ENCODE data around the gene VPS16.
"Not testable (repeated sequence)": the region's sequence is repeated elsewhere in the genome, so short reads cannot be mapped to it uniquely, and the experiment has no call there.

The VPS16 gene

GRCh38 chr20:2807929-2808328, 32.6 kb upstream of the VPS16 start:
- DNase-seq: not testable (repeated sequence)

DNA sequence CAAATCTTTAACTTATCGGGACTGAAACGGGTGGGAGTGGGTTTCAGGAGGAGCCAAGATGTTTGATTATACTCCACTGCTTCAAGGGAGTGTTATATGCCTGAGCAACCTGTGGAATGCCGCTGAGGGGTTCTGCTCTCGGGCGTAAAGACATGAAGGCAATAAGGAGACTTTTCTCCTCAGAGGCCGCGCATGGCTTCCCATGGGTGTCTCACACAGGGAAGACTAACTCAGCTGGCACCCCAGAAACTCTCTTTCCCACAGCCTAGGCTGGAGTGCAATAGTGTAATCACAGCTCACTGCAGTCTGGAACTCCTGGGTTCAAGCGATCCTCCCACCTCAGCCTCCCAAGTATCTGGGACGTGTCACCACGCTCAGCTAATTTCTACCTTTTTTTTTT, 30.9 kb upstream of the VPS16 start:
- no peak for DNase-seq

- no peak for DNase-seq
These were observed 28.4 kb upstream of the VPS16 start for GRCh38 chr20:2812189-2812588.

DNA sequence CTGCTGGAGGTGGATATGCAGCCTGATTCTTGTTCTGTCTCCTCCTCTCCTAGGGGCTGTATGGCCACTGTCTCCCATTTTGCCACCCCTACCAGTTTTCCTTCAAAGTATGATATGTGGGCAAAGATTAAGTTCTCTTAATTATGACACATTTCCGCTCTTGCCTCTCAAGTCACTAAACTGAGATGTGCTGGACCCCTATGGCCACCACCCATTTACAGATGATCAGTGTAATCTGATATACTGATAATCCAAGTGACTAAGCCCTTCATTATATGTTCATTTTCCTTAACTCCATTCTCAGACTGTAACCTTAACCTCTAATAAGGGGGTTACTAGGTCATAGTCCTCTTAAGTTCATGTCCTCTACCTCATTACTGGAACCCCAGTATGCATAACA, 26.5 kb upstream of the VPS16 start:
- DNase-seq: no peak

DNA sequence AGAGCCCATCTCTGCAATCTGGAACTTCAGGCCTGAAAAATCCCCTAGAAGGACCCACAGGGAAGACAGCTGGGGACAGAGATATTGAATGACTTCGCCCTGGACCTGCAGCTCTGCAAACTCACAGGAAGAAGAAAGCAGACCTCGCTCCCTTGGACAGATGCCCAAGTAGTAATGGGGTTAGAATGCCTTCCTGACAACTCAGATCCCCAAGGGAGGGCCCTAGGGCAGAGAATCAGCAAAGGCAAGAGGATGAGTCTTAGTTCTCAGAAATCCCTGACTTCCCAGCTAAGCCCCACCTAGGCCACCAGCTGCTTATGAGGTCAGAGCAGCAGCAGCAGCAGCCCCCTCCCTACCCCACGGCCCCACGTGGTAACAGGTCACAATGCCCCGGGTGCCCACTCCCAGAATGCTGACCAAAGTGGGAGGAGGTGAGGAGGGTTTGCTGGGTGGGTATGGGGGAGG, 25.9 kb upstream of the VPS16 start, which contains the start of gene C20orf141:
Gene C20orf141 (plus strand): TSS at position 401 of the 465 bp plus-strand sequence. CDS start 198 bp downstream, outside the sequence.
- DNase-seq: no peak

DNA sequence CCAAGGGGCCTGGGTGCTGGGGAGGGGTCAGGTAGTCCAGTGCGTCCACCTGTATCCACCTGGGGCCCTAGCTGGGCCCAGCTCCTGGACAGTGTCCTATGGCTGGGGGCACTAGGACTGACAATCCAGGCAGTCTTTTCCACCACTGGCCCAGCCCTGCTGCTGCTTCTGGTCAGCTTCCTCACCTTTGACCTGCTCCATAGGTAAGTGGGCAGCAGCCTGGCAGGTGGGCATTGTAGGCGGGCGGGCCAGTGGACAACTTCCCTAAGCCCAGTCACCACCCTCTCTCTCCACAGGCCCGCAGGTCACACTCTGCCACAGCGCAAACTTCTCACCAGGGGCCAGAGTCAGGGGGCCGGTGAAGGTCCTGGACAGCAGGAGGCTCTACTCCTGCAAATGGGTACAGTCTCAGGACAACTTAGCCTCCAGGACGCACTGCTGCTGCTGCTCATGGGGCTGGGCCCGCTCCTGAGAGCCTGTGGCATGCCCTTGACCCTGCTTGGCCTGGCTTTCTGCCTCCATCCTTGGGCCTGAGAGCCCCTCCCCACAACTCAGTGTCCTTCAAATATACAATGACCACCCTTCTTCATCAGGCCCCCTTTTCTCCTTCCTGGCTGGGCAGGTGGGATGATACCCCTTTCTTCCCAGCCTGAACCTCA, 25.2 kb upstream of the VPS16 start:
- no peak for DNase-seq

- DNase-seq: no peak
These were observed 24.4 kb upstream of the VPS16 start, which contains the start of gene TMEM239 for GRCh38 chr20:2816030-2816582. Gene TMEM239 (plus strand): TSS chr20:2816364. CDS start chr20:2816555, 191 bp downstream.

GRCh38 chr20:2816583-2817340, 23.8 kb upstream of the VPS16 start:
- peak; percentile 18 for DNase-seq

DNA sequence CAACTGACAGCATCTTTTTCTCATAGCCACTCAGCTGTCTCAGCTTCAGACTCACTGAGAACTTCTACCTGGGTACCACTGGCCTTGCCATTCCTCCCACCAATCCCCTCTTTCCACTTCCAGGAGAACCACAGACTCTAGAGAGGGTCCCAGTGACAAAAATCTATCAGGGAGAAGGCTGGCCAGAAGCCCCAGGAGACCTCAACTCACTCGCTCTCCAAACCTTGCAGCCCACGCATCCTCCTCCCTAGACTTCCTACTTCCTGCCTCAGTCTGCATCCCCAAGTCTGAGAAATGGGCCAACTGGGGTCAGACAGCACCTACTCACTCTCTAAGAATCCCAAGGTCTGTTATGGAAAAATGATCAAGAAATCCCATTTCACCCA, 23.2 kb upstream of the VPS16 start:
- DNase-seq: no peak

- no peak for DNase-seq
These were observed 22.5 kb upstream of the VPS16 start for GRCh38 chr20:2817891-2818595.

DNA sequence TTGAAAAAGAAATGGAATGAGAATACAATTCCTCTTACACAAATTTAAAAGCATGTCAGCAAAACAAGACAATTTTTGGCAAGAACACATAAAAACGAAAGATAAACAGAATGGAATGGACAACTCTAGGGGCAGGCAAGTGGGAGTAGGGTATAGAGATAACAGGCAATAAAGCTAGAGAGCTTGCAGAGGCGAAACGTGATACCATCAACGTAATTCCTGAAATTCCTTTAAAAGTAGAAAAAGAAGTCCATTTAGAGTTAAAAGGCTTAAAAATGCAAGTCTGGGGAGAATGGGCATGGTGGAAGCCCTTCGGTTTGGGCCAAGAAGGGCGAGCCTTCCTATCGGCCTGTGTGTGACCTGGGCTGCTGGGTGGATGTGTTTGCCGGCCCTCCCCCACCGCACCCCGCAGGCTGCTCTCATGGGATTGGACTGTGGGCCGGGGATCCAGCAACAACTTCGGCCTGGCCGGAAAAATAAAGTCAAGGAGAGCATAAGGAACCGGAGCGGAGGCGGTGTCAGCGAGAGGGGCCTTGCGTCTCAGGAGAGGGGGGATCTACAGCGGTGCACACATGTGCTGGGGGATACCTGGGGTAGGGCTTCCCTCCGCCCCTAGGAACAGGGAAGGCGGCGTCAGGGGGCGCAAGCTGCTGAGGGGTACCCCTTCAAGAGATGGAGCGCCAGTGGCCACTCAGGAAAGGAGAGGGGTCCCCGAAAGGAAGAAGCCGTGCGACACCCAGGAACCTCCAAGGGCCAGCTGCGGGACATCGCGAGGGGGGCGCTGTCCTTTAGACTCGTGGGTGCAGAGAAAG, 20.3 kb upstream of the VPS16 start:
- DNase-seq: no peak

DNA sequence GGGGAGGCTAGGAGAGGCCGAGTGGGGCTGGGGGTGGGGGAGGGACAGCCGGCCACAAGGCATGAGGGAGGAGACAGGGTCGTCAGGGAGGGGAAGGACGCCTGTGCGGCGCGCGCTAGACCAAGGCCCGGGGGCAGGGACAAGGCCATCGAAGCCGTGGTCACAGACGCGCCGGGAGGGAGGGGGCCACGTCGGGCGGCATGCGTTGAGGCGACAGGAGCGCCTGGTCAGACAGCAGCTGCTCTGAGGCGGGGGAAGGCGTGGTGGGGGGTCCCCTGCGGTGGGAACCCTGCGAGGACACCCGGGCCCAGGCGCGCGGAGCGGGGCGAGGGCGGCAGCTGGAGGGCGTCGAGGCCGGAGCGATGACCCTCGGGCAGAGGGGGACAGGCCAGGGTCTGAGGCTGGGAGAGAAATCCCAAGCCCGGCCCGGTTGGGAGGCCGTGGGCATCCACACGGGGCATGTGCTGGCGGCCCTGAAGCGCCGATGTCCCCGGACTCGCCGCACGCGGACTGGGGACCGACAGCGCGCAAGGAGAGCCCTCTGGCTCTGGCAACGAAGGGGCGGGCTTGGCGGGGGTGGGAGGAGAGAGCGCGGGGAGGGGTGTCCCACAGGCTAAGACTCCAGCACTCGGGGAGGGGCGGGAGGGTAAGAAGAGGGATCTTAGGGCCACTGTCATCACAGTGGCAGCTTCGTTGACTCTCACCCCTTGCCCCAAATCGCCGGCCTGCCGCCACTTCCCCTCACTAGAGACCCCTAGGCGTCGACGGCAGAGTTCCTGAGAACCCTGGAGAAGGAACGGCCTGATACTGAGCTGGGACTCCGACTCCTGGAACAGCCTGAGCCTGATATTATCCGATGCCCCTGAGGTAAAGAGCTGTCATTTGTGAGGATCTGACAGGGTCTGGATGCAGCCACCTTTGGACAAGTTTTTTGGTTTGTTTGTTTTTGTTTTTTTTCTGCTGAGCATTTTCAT, 19.4 kb upstream of the VPS16 start:
- DNase-seq: peak; percentile 23

DNA sequence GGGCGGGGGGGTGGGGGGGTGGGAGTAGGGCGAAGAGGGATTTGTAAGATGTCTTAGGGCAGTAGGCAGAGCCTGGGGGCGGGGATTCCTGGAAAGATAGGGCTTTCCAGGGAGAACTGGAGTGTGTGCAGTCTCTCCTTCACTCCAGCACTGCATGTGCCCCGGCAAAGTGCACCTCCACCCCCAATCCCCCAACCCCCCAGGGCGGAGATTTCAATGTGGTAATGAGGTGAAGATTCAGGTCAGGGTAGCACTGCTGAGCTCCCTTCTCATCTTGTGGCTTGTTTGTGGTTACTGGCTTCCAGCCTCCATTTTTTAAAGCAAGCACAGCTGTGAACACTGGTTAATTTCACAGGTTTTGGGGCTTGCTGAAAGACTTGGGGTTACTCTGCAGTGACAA, 18.5 kb upstream of the VPS16 start:
- DNase-seq: peak; percentile 63

- DNase-seq: no peak
These were observed 14.8 kb upstream of the VPS16 start for GRCh38 chr20:2825761-2826160.

DNA sequence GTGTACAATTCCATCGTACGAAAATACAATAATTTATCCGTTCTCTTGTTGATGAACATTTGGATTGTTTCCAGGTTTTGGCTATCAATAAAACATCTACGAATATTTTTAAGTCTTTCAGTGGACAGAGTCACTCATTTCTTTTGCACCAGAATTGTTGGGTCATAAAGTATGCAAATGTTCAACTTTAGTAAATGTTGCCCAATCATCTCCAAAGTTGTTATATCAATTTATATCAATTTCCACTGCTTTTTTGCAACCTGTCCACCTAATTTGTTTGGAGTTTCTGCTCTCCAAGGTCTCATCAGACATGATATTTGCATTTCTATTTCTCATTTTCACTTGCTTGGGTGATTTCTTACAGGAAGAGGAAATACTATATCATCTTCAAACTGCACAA, 13.9 kb upstream of the VPS16 start:
- no peak for DNase-seq

GRCh38 chr20:2829376-2829775, 11.2 kb upstream of the VPS16 start:
- no peak for DNase-seq

GRCh38 chr20:2831206-2831605, 9.3 kb upstream of the VPS16 start:
- DNase-seq: not testable (repeated sequence)

GRCh38 chr20:2833761-2834160, 6.8 kb upstream of the VPS16 start:
- no peak for DNase-seq

- no peak for DNase-seq
These were observed 6.0 kb upstream of the VPS16 start for GRCh38 chr20:2834401-2835110.

DNA sequence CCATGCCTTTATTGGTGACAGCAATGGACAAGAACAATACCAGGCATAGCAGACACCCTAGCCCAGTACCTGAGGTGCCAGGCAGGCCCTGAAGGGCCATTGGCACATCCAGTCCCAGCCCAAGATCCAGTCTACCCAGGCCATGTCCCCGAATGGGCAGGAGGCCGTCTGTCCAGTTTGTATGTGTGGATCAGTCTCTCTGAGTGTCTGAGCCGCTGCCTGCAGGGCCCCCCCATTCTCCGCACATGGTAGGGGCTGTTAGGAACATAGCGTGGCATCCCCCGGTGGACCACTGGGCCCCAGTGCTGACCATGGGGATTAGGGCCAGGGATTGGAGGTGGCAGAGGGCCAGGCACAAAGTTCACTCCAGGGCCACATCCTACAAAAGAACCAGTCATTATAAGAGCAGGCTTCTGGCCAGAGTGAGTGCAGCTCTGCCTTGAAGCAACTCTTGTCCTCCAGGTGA, 5.2 kb upstream of the VPS16 start:
- DNase-seq: no peak
